ENCODE results near the gene NGRN. TPM values are rescaled to one million over a fixed set of nuclear protein-coding genes. Genes with fewer than 3 reads are reported as not detected.

NGRN gene
- polyA plus RNA-seq, 1 donor from 2014 or later, result 466 TPM

- H3K79me2 ChIP-seq (replicated peaks; ENCODE audit: insufficient read depth, low read length), result no peaks in the 10 kb centered on the region
- H3F3A ChIP-seq (ENCODE audit: insufficient read depth, low read length, poor library complexity, severe bottlenecking), result no peaks in the 10 kb centered on the region
- no peak overlapping the region for H3K4me3 ChIP-seq (ENCODE audit: low read length)
- H3K27me3 ChIP-seq (ENCODE audit: insufficient read depth, low read depth, low read length), result no peaks in the 10 kb centered on the region
- H3K9me3 ChIP-seq (ENCODE audit: low read length), result no peaks in the 10 kb centered on the region
- no peak overlapping the region for H2AFZ ChIP-seq (ENCODE audit: low read depth, low read length)
- no peak overlapping the region for H3K27ac ChIP-seq (ENCODE audit: low read length)
- no peaks in the 10 kb centered on the region for H3K9me2 ChIP-seq (ENCODE audit: insufficient read depth, low read length)
- no peak overlapping the region for H3K4me2 ChIP-seq (ENCODE audit: low read length)
- TF ChIP-seq EP300 (conservative IDR thresholded peaks at IDR 0.05; ENCODE audit: poor library complexity, severe bottlenecking), result no peak
- no peak for TF ChIP-seq TAF1 (IDR thresholded peaks at IDR 0.05; ENCODE audit: low read depth)
- no peak for TF ChIP-seq POLR2AphosphoS5 (IDR thresholded peaks at IDR 0.05)
- TF ChIP-seq EZH2 (IDR thresholded peaks at IDR 0.05; ENCODE audit: borderline replicate concordance, insufficient read depth, low read length, poor library complexity, severe bottlenecking), result no peak
- TF ChIP-seq MXI1 (conservative IDR thresholded peaks at IDR 0.05; ENCODE audit: poor library complexity, severe bottlenecking), result no peak
- no peak for TF ChIP-seq CTCF (IDR thresholded peaks at IDR 0.05; ENCODE audit: poor library complexity, severe bottlenecking)
- TF ChIP-seq SMC3 (conservative IDR thresholded peaks at IDR 0.05; ENCODE audit: poor library complexity), result no peak
- no peak for TF ChIP-seq RAD21 (conservative IDR thresholded peaks at IDR 0.05)
- TF ChIP-seq, protein P1, sequence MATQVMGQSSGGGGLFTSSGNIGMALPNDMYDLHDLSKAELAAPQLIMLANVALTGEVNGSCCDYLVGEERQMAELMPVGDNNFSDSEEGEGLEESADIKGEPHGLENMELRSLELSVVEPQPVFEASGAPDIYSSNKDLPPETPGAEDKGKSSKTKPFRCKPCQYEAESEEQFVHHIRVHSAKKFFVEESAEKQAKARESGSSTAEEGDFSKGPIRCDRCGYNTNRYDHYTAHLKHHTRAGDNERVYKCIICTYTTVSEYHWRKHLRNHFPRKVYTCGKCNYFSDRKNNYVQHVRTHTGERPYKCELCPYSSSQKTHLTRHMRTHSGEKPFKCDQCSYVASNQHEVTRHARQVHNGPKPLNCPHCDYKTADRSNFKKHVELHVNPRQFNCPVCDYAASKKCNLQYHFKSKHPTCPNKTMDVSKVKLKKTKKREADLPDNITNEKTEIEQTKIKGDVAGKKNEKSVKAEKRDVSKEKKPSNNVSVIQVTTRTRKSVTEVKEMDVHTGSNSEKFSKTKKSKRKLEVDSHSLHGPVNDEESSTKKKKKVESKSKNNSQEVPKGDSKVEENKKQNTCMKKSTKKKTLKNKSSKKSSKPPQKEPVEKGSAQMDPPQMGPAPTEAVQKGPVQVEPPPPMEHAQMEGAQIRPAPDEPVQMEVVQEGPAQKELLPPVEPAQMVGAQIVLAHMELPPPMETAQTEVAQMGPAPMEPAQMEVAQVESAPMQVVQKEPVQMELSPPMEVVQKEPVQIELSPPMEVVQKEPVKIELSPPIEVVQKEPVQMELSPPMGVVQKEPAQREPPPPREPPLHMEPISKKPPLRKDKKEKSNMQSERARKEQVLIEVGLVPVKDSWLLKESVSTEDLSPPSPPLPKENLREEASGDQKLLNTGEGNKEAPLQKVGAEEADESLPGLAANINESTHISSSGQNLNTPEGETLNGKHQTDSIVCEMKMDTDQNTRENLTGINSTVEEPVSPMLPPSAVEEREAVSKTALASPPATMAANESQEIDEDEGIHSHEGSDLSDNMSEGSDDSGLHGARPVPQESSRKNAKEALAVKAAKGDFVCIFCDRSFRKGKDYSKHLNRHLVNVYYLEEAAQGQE (IDR thresholded peaks at IDR 0.05; ENCODE audit: borderline replicate concordance), result no peak
- no peak overlapping the region for H3K9ac ChIP-seq (ENCODE audit: low read length)
- no peaks in the 10 kb centered on the region for H4K20me1 ChIP-seq (ENCODE audit: insufficient read depth)
- no peaks in the 10 kb centered on the region for H3K36me3 ChIP-seq (ENCODE audit: insufficient read depth, low read length)
These were observed 53.1 kb downstream of the NGRN start for GRCh38 chr15:90318591-90318990.

- H3K27ac ChIP-seq (ENCODE audit: low read length), result no peak overlapping the region
These were observed 54.8 kb downstream of the NGRN start for GRCh38 chr15:90320062-90320884.

More at GRCh38 chr15:90320062-90320884, 54.8 kb downstream of the NGRN start:
- Histone ChIP-seq H3K79me2 (replicated peaks; ENCODE audit: insufficient read depth, low read length) (no peaks in the 10 kb centered on the region), H3K9me3 (ENCODE audit: low read length) (no peaks in the 10 kb centered on the region), H3K36me3 (ENCODE audit: insufficient read depth, low read length) (no peaks in the 10 kb centered on the region), H3K4me2 (ENCODE audit: low read length) (no peak overlapping the region), H3K9ac (ENCODE audit: low read length) (no peak overlapping the region), H3K4me3 (ENCODE audit: low read length) (no peak overlapping the region), H3K27me3 (ENCODE audit: insufficient read depth, low read depth, low read length) (no peaks in the 10 kb centered on the region), H2AFZ (ENCODE audit: low read depth, low read length) (no peak overlapping the region), H4K20me1 (ENCODE audit: insufficient read depth) (no peaks in the 10 kb centered on the region), H3F3A (ENCODE audit: insufficient read depth, low read length, poor library complexity, severe bottlenecking) (no peaks in the 10 kb centered on the region), H3K9me2 (ENCODE audit: insufficient read depth, low read length) (no peaks in the 10 kb centered on the region)
- TF ChIP-seq RAD21 (conservative IDR thresholded peaks at IDR 0.05) (peak; percentile 96), CTCF (IDR thresholded peaks at IDR 0.05; ENCODE audit: poor library complexity, severe bottlenecking) (peak; percentile 98), EP300 (conservative IDR thresholded peaks at IDR 0.05; ENCODE audit: poor library complexity, severe bottlenecking) (no peak), POLR2AphosphoS5 (IDR thresholded peaks at IDR 0.05) (no peak), SMC3 (conservative IDR thresholded peaks at IDR 0.05; ENCODE audit: poor library complexity) (peak; percentile 97), MXI1 (conservative IDR thresholded peaks at IDR 0.05; ENCODE audit: poor library complexity, severe bottlenecking) (no peak)
- TF ChIP-seq, protein P1 (IDR thresholded peaks at IDR 0.05; ENCODE audit: borderline replicate concordance), result no peak
